Peyer's patch (tissue), 4 donors: ENCODE measurements around the gene CHADL. TPM values are rescaled to one million over a fixed set of nuclear protein-coding genes. Genes with fewer than 3 reads are reported as not detected.

Experiments
- DNase-seq, 3 donors: peaks; one replicate each; pipeline ENCODE4 v3.0.0-alpha.2; 2017 to 2019
- H3K27ac ChIP-seq, 4 donors: fragments of 200-600 bp; sonication (generic); one replicate each; pipeline ENCODE4 v1.5.1; 2016 to 2019
- H3K27me3 ChIP-seq, 2 donors: fragments of 200-600 bp; sonication (generic); one replicate each; pipeline ENCODE4 v1.5.1; 2019
- H3K36me3 ChIP-seq, 3 donors: fragments of 200-600 bp; sonication (generic); one replicate each; pipeline ENCODE4 v1.5.1; 2016 to 2019
- H3K4me1 ChIP-seq, 4 donors: fragments of 200-600 bp; sonication (generic); one replicate each; pipeline ENCODE4 v1.5.1; 2016 to 2019
- H3K4me3 ChIP-seq, 4 donors: fragments of 200-600 bp; sonication (generic); 1 replicate in 3 of 4; 2 replicates in 1 of 4; pipeline ENCODE4 v1.5.1; 2016 to 2019; ENCODE audit warnings: mild to moderate bottlenecking in 1 of 4
- H3K9me3 ChIP-seq, 4 donors: fragments of 200-600 bp; sonication (generic); one replicate each; pipeline ENCODE4 v1.5.1; 2016 to 2019; ENCODE audit warnings: mild to moderate bottlenecking in 1 of 4
- POLR2A ChIP-seq, 2 donors: fragments of 450-650 bp; IDR thresholded peaks; one replicate each; pipeline ENCODE4 v1.5.1; 2017; ENCODE audit warnings: antibody characterized with exemption in 2 of 2, mild to moderate bottlenecking in 2 of 2, moderate library complexity in 2 of 2
- total RNA-seq, 4 donors: library from RNA; depleted of rRNA; stranded (reverse); fragments of >200 nt; gene quantifications; one replicate each; pipeline ENCODE4 v1.1.0, GENCODE V29; 2016
- TF ChIP-seq, protein P1 (sequence below), 6 experiments: fragments of 450-650 bp in 4 of 6; fragments of 200-600 bp in 2 of 6; sonication (generic) in 1 of 6; IDR thresholded peaks; one replicate each; pipeline ENCODE4 v1.5.1; 2017 to 2019; ENCODE audit warnings: antibody characterized with exemption in 6 of 6, mild to moderate bottlenecking in 3 of 6, moderate library complexity in 1 of 6

The CHADL gene
- total RNA-seq, 4 donors from 2014 or later: 0.80 to 5.3 (median 2.3) TPM; not detected in 1

DNA sequence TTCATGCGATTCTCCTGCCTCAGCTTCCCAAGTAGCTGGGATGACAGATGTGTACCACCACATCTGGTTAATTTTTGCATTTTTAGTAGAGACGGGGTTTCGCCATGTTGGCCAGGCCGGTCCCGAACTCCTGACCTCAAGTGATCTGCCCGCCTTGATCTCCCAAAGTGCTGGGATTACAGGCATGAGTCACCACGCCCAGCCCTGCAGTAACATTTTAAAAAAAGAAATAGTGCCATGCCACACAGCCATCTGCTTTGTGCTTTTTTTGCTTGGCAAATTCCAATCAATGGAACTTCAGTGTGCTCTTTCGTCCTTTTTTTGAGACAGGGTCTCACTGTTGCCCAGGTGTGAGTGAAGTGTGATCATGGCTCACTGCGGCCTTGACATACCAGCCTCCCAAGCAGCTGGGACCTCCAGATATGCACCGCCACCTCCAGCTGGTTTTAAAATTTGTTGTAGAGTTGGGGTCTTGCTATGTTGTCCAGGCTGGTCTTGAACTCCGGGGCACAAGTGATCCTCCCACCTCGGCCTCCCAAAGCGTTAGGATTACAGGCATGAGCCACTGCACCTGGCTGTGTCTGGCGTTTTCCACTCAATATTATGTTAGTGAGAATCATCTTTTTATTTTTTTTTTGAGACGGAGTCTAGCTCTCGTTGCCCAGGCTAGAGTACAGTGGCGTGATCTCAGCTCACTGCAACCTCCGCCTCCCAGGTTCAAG, 1.8 kb upstream of the CHADL start:
- no peaks in the 10 kb centered on the region for H3K27me3 ChIP-seq
- no peaks in the 10 kb centered on the region for H3K9me3 ChIP-seq
- no peak for TF ChIP-seq POLR2A (IDR thresholded peaks at IDR 0.05)
- TF ChIP-seq, protein P1, sequence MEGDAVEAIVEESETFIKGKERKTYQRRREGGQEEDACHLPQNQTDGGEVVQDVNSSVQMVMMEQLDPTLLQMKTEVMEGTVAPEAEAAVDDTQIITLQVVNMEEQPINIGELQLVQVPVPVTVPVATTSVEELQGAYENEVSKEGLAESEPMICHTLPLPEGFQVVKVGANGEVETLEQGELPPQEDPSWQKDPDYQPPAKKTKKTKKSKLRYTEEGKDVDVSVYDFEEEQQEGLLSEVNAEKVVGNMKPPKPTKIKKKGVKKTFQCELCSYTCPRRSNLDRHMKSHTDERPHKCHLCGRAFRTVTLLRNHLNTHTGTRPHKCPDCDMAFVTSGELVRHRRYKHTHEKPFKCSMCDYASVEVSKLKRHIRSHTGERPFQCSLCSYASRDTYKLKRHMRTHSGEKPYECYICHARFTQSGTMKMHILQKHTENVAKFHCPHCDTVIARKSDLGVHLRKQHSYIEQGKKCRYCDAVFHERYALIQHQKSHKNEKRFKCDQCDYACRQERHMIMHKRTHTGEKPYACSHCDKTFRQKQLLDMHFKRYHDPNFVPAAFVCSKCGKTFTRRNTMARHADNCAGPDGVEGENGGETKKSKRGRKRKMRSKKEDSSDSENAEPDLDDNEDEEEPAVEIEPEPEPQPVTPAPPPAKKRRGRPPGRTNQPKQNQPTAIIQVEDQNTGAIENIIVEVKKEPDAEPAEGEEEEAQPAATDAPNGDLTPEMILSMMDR (IDR thresholded peaks at IDR 0.05): no peak
- no peak overlapping the region for H3K4me3 ChIP-seq
- no peak for DNase-seq
- no peak overlapping the region for H3K27ac ChIP-seq
- H3K36me3 ChIP-seq: peaks cover 0 to 22% (median 0%) of the 10 kb centered on the region in 3 donors
- H3K4me1 ChIP-seq: peaks cover 0 to 6% (median 3%) of the 10 kb centered on the region in 4 donors

GRCh38 chr22:41241133-41241676, 474 bp upstream of the CHADL start:
- Histone ChIP-seq H3K27ac (no peak overlapping the region), H3K36me3 (peaks cover 0 to 10% (median 0%) of the 10 kb centered on the region in 3 donors), H3K4me1 (peaks cover 0 to 14% (median 8%) of the 10 kb centered on the region in 4 donors), H3K9me3 (no peaks in the 10 kb centered on the region), H3K4me3 (no peak overlapping the region), H3K27me3 (no peaks in the 10 kb centered on the region)
- TF ChIP-seq, protein P1 (IDR thresholded peaks at IDR 0.05): no peak
- TF ChIP-seq POLR2A (IDR thresholded peaks at IDR 0.05): no peak
- DNase-seq: no peak

GRCh38 chr22:41239443-41240128, 1.1 kb downstream of the CHADL start:
- Histone ChIP-seq H3K9me3 (no peaks in the 10 kb centered on the region), H3K36me3 (no peaks in the 10 kb centered on the region), H3K27me3 (no peaks in the 10 kb centered on the region), H3K4me1 (peaks cover 0 to 14% (median 8%) of the 10 kb centered on the region in 4 donors), H3K27ac (no peak overlapping the region), H3K4me3 (no peak overlapping the region)
- no peak for TF ChIP-seq POLR2A (IDR thresholded peaks at IDR 0.05)
- TF ChIP-seq, protein P1 (IDR thresholded peaks at IDR 0.05): no peak
- no peak for DNase-seq

GRCh38 chr22:41238570-41239442, 1.9 kb downstream of the CHADL start:
- no peaks in the 10 kb centered on the region for H3K9me3 ChIP-seq
- H3K27me3 ChIP-seq: no peaks in the 10 kb centered on the region
- TF ChIP-seq, protein P1 (IDR thresholded peaks at IDR 0.05): no peak
- no peak for TF ChIP-seq POLR2A (IDR thresholded peaks at IDR 0.05)
- no peaks in the 10 kb centered on the region for H3K36me3 ChIP-seq
- DNase-seq: no peak
- peaks cover 0 to 14% (median 8%) of the 10 kb centered on the region in 4 donors for H3K4me1 ChIP-seq
- no peak overlapping the region for H3K27ac ChIP-seq
- H3K4me3 ChIP-seq: no peak overlapping the region
